GM12801 (cell line): ENCODE results near the gene PLEKHM1.

Experiments
- TF ChIP-seq, protein P1 (sequence below): IDR thresholded peaks from one replicate; pipeline ENCODE4 v1.5.1; 2011; ENCODE audit warnings: control low read depth; ENCODE audit not compliant: insufficient read length; ENCODE audit errors: extremely low read depth

Gene PLEKHM1

DNA sequence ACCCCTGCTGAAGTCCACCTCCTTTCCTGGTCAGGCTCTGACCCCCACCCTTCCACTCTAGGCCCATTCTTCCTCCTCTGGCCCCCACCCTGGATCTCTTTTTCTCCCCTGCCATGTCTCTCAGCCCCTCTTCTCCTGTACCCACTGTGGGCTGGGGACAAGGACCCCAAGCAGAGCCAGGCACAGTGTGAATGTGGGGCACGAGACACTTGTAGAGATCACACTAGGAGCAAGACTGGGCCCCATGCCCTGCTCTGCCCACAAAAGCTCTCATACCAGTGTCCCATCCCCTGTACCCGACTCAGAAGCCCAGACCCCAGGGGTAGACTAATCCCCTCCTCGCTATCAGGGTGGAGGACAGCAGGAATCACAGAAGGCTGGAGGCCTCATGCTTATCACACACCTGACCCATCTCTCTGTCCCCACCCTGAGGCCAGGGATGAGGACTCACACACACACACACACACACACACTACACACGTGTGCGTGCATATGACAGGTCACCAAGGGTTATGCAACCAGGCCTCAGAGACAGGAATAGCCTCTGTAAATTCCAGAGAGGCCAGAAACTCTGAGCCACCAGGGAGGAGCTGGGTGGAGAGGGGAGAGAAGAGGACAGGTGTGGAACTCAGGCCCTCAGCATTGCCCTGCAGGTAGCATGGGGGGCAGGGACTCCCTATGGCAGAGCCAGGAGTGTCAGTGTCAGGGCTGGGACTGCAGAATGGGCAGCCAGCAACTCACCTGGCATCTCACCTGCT, 79.0 kb downstream of the PLEKHM1 start:
- TF ChIP-seq, protein P1, sequence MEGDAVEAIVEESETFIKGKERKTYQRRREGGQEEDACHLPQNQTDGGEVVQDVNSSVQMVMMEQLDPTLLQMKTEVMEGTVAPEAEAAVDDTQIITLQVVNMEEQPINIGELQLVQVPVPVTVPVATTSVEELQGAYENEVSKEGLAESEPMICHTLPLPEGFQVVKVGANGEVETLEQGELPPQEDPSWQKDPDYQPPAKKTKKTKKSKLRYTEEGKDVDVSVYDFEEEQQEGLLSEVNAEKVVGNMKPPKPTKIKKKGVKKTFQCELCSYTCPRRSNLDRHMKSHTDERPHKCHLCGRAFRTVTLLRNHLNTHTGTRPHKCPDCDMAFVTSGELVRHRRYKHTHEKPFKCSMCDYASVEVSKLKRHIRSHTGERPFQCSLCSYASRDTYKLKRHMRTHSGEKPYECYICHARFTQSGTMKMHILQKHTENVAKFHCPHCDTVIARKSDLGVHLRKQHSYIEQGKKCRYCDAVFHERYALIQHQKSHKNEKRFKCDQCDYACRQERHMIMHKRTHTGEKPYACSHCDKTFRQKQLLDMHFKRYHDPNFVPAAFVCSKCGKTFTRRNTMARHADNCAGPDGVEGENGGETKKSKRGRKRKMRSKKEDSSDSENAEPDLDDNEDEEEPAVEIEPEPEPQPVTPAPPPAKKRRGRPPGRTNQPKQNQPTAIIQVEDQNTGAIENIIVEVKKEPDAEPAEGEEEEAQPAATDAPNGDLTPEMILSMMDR: no peak

DNA sequence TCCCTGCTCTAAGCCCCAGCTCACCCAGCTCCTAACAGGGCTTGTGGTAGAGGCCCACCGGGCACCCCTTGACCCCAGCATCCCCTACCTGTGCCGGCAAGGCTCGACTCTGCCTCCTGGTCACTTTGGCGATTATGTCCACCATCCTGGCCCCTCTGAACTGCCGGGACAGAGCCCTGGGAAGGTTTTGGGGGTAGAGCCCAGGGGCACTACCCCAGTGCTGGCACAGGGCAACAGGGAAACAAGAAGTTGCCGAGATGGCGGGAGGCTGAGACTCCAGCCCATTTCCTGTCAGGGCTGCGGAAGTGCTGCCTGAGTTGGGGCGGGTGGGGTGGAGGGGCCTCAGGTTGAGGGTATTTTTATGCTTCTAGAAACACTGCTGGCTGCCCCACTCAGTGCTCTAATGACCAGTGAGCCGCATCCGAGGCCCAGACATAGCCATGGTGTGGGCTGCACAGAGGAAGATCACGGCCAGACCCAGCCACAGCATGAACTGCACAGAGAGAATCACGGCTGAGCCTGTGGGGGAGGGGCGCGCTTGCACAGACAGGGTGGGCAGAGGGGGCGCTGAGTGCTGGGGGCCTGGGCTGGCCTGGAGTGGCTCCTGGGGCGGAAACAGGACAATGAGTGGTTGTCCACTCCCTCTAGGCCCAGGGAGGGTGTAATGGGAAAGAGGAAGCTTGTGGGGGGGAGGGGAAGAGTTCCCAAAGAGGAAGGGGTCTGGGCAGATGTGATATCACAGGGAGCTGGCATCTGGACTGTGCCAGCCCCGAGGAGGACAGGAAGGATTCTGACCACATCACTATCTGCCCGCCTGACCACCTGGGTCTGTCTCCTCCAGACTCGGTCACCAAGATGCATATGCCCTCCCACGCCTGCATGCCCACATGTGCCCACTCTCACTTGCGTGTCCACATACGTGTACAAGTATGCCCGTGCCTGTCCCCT, 80.1 kb downstream of the PLEKHM1 start:
- TF ChIP-seq, protein P1: no peak

DNA sequence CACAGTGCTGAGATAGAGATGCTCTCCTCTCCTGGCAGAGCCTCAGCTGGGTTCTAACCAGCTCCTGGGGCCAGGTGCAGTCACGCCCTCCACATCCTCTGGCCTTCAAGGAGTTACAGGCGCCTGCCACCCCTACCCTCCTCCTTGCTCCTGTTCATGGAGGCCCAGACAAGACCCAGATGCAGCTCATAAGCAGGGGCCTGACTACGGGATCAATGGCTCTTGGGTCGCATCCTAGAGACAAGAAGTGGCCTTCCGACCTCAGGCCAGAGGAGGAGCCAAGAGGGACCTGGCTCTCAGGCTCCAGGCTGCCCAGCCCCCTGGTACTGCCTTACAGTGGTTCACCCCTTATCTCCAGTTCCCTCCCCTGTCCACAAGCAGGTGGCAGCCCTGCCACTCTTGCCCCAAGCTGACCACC, 80.9 kb downstream of the PLEKHM1 start:
- TF ChIP-seq, protein P1: no peak

DNA sequence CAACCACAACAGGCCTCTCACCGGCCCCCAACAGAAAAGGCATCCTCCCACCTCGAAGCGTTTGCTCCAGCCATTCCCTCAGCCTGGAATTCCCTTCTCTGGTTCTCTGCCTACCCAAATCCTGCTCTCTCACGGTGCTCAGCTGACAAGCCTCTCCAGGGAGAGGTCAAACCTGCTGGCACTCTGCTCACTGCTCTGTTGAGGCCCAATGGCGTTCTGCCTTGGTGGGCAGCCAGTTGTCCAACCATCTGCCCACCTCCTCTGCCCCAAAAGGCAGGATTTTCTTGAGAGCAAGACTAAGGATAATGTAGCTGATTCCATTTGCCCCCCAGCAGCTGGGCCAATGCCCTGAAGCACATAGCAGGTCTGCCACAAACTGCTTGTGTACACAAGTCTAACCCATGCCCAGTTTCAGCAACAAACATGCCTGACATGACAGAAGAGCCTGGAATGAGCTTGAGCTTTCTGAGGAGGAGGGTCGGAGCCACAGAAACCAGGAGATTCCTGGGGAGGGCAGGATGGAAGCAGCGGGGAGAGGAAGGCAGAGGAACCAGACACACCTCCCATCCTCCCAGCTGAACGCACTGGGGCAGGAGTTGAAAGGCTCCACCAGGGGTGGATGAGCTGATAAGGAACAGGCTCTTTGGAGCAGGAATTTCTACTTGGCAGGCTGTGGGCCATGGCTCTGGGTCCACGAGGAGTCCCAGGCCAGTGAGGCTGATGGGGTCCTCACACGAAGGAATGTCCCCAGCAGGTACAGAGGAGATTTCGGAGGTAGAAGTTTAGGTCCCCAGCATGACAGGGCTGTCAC, 81.7 kb downstream of the PLEKHM1 start:
- TF ChIP-seq, protein P1: no peak

DNA sequence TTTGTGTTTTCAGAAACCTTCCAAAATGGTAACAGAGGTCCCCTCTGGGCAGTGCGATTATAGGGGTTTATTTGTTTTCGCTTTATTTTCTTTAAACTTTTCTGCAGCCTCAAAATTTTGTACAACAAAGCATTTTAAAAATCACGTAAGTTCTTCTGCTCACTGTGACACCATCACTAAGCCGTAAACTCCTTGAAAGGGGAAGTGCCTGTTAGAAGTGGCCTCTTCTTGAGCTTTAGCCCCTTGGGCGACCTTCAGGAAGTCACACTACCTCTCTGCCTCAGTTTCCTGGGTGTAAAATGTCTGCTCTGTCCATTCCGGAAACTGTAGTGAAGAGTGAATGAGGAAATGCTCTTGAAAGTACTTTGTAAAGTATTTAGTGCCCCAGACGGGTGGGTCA, 84.4 kb downstream of the PLEKHM1 start:
- TF ChIP-seq, protein P1: no peak

DNA sequence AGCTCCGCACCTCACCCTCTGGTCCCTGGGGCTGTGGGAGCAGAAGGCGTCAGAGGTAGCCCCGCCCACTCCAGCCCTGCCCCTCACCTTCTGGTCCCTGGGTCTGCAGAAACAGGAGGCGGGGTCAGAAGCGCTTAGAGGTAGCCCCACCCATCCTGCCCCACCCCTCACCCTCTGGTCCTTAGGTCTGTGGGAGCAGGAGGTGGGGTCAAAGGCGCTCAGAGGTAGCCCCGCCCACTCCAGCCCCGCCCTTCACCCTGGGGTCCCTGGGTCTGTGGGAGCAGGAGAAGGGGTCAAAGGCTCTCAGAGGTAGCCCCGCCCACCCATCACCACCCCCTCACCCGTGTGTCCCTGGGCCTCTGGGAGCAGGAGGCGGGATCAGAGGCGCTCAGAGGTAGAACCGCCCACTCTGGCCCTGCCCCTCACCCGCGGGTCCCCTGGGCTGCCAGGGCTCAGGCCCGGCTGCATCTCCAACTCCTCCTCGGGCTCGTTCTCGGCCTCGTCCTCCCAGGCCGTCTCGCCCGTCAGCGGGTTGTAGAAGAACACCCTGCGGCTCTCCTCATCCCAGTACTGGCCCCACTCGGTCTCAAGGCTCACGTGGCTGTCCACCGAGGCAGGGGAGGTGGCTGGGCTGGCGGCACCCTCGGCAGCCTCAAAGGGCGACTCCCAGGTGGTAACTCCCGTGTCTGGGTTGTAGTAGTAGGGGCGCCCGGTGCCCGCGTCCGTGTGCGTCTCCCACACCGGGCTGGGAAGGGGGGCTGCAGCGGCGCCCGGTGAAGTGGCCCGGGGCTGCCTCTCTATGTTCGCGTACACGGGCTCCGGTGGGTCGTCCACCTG, 85.1 kb downstream of the PLEKHM1 start:
- TF ChIP-seq, protein P1: no peak
